HepG2 (cell line): Measurements from ENCODE around the gene GLTPD2. TPM values are rescaled to one million over a fixed set of nuclear protein-coding genes. Genes with fewer than 3 reads are reported as not detected.
A peak's percentile ranks its signal among the peaks of the same experiment; 100 is the strongest.

Experiments
- ATAC-seq: fragments of 200-7000 bp; cut with Tn5 transposase; 3 replicates; pipeline ENCODE4 v1.9.1; 2020; ENCODE audit warnings: mild to moderate bottlenecking, moderate library complexity
- BruUV-seq: library from RNA; stranded (reverse); fragments of 400-500 nt; replicated peaks from 2 replicates; lab custom pipeline; 2021; lab: Mats Ljungman, UMichigan
- CTCF ChIA-PET: fragments of 300-600 bp; formaldehyde crosslinking; extraction: SDS; loops from one replicate; lab custom pipeline; 2021; ENCODE audit warnings: low total read pairs, inconsistent platforms, low intra/inter-chr PET ratio; lab: Yijun Ruan, JAX
- POLR2A ChIA-PET: fragments of 350-600 bp; sonication (Branson Sonifier 250); formaldehyde crosslinking; loops from one replicate; lab custom pipeline; 2020; ENCODE audit warnings: antibody characterized with exemption, inconsistent platforms; lab: Yijun Ruan, JAX
- DNase-seq: peaks from one replicate; pipeline ENCODE4 v3.0.0-alpha.2; 2015; ENCODE audit warnings: low spot score
- FAIRE-seq: peaks from 3 replicates; lab custom pipeline; 2011; peaks lifted over from hg19 to GRCh38; lab: Jason Lieb, UNC
- H2AFZ ChIP-seq: one replicate; pipeline ENCODE4 v1.6.1; 2011; ENCODE audit warnings: low read length, inconsistent platforms
- H3K27ac ChIP-seq: fragments of 300-600 bp; 3 replicates; pipeline ENCODE4 v1.8.0; 2011; ENCODE audit warnings: mixed run types, mild to moderate bottlenecking, mixed read lengths, low read length, inconsistent platforms; ENCODE audit not compliant: insufficient read depth; ENCODE audit errors: extremely low read length
- H3K27me3 ChIP-seq, 2 experiments: fragments of 200-600 bp in 1 of 2; 2 replicates in 1 of 2; 3 replicates in 1 of 2; pipeline versions ENCODE4 v1.6.0 to v1.8.0; 2011; ENCODE audit warnings: low read length in 2 of 2, mild to moderate bottlenecking in 2 of 2, moderate library complexity in 2 of 2, inconsistent platforms in 1 of 2; ENCODE audit not compliant: insufficient read depth in 2 of 2, control insufficient read depth in 1 of 2
- H3K36me3 ChIP-seq, 2 experiments: fragments of 200-600 bp in 1 of 2; replicated peaks in 1 of 2; 2 replicates in 1 of 2; 3 replicates in 1 of 2; pipeline versions ENCODE4 v1.5.1 to v1.8.0; 2011; ENCODE audit warnings: low read length in 2 of 2, inconsistent platforms in 1 of 2; ENCODE audit not compliant: insufficient read depth in 2 of 2, control insufficient read depth in 1 of 2
- H3K4me1 ChIP-seq: 2 replicates; pipeline ENCODE4 v1.5.1; 2012; ENCODE audit warnings: low read length, inconsistent platforms; ENCODE audit not compliant: insufficient read depth
- H3K4me2 ChIP-seq: 2 replicates; pipeline ENCODE4 v1.6.0; 2011; ENCODE audit warnings: low read depth, low read length, inconsistent platforms
- H3K4me3 ChIP-seq, 3 experiments: fragments of 200-600 bp in 1 of 3; sonication (generic), shearing (Covaris generic) in 1 of 3; replicated peaks in 1 of 3; 2 replicates each; pipeline ENCODE4 v1.5.1; 2011 to 2016; ENCODE audit warnings: low read length in 3 of 3, inconsistent platforms in 2 of 3, low read depth in 2 of 3, mild to moderate bottlenecking in 2 of 3, control low read depth in 1 of 3, mixed read lengths in 1 of 3; ENCODE audit not compliant: insufficient read depth in 1 of 3
- H3K79me2 ChIP-seq: one replicate; pipeline ENCODE4 v1.6.1; 2011; ENCODE audit warnings: low read length, inconsistent platforms; ENCODE audit not compliant: insufficient read depth
- H3K9ac ChIP-seq: 2 replicates; pipeline ENCODE4 v1.6.0; 2011; ENCODE audit warnings: mild to moderate bottlenecking, low read depth, low read length, inconsistent platforms; ENCODE audit not compliant: insufficient read depth
- H3K9me3 ChIP-seq: 2 replicates; pipeline ENCODE4 v1.5.1; 2012; ENCODE audit warnings: mild to moderate bottlenecking, low read length
- H4K20me1 ChIP-seq: 2 replicates; pipeline ENCODE4 v1.6.0; 2011; ENCODE audit warnings: inconsistent platforms, mild to moderate bottlenecking, low read length, moderate library complexity; ENCODE audit not compliant: insufficient read depth
- ATF4 ChIP-seq, 2 experiments: fragments of 450-650 bp in 1 of 2; sonication (generic) in 1 of 2; formaldehyde crosslinking; IDR thresholded peaks; 2 replicates each; pipeline versions ENCODE4 v1.5.0 to v1.8.0; 2020 to 2022; ENCODE audit warnings: mild to moderate bottlenecking in 1 of 2, missing genetic modification reagents in 1 of 2
- CBFB ChIP-seq: sonication (generic); formaldehyde crosslinking; IDR thresholded peaks from 2 replicates; pipeline ENCODE4 v1.4.0; 2020; ENCODE audit warnings: missing genetic modification reagents
- CBX5 ChIP-seq: sonication (generic); formaldehyde crosslinking; IDR thresholded peaks from 2 replicates; pipeline ENCODE4 v1.4.0; 2020; ENCODE audit warnings: missing genetic modification reagents, borderline replicate concordance
- CEBPB ChIP-seq: IDR thresholded peaks from 2 replicates; pipeline ENCODE4 v1.6.1; 2011; ENCODE audit warnings: low read depth, low read length, improper control_type of control experiment, borderline replicate concordance
- NFYB ChIP-seq: sonication (generic); formaldehyde crosslinking; IDR thresholded peaks from 2 replicates; pipeline ENCODE4 v1.4.0; 2020; ENCODE audit warnings: missing genetic modification reagents
- SP1 ChIP-seq, 2 experiments: fragments of 450-650 bp in 1 of 2; sonication (generic) in 1 of 2; formaldehyde crosslinking in 1 of 2; IDR thresholded peaks; 2 replicates each; pipeline versions ENCODE4 v1.4.0 to v1.6.1; 2016 to 2020; ENCODE audit warnings: missing genetic modification reagents in 1 of 2
- ZNF263 ChIP-seq: sonication (generic); formaldehyde crosslinking; IDR thresholded peaks from 2 replicates; pipeline ENCODE4 v1.4.0; 2020; ENCODE audit warnings: missing genetic modification reagents
- ZNF317 ChIP-seq: sonication (generic); formaldehyde crosslinking; IDR thresholded peaks from 2 replicates; pipeline ENCODE4 v1.5.0; 2020; ENCODE audit warnings: mild to moderate bottlenecking, missing genetic modification reagents
- ZNF350 ChIP-seq: sonication (generic); formaldehyde crosslinking; IDR thresholded peaks from 2 replicates; pipeline ENCODE4 v1.4.0; 2020; ENCODE audit warnings: mild to moderate bottlenecking, low read depth, missing genetic modification reagents, borderline replicate concordance
- ZNF430 ChIP-seq: sonication (generic); formaldehyde crosslinking; IDR thresholded peaks from 2 replicates; pipeline ENCODE4 v1.9.0; 2021; ENCODE audit warnings: mild to moderate bottlenecking, missing genetic modification reagents
- ZNF446 ChIP-seq: sonication (generic); formaldehyde crosslinking; IDR thresholded peaks from 2 replicates; pipeline ENCODE4 v1.5.0; 2020; ENCODE audit warnings: mild to moderate bottlenecking, missing genetic modification reagents
- ZNF761 ChIP-seq: sonication (generic); formaldehyde crosslinking; conservative IDR thresholded peaks from 2 replicates; pipeline ENCODE4 v1.4.0; 2020; ENCODE audit warnings: mild to moderate bottlenecking, missing genetic modification reagents
- WGBS: methylation state at CpG from one replicate; pipeline ENCODE4 v1.1.6; 2017; ENCODE audit warnings: low lambda C conversion rate; 5-methylcytosine and 5-hydroxymethylcytosine counted together
- in situ Hi-C: cut with HindIII; loops from 2 replicates; pipeline ENCODE4 v1.10.0; 2017; ENCODE audit warnings: low pct_unique_long_range_greater_than_20kb; ENCODE audit not compliant: extremely low pct_ligation_motif_present
- intact Hi-C: fragments of 100-400 bp; cut with micrococcal nuclease; formaldehyde crosslinking; loops from one replicate; pipeline ENCODE4 v1.10.0; 2022; ENCODE audit not compliant: unreplicated experiment
- polyA plus RNA-seq, 8 experiments: library from polyadenylated mRNA; depleted of rRNA in 3 of 8; stranded (reverse) in 7 of 8; unstranded in 1 of 8; fragments of >200 nt; fragmentation: Illumina TruSeq in 4 of 8; extraction: Trizol in 4 of 8; gene quantifications; 2 replicates each; pipeline versions ENCODE4 v1.2.1 to v1.2.3, GENCODE V29; 2011 to 2016; ENCODE audit warnings: low read depth in 4 of 8, missing spikeins in 1 of 8, mixed read lengths in 1 of 8; ENCODE audit not compliant: insufficient read depth in 1 of 8
- total RNA-seq, 5 experiments: library from RNA; depleted of rRNA; stranded (reverse); fragments of >200 nt; fragmentation: Illumina TruSeq; extraction: Trizol; gene quantifications; 2 replicates each; pipeline ENCODE4 v1.2.3, GENCODE V29; 2016; ENCODE audit warnings: low read depth in 1 of 5
- TF ChIP-seq, protein P1 (sequence below): sonication (generic); formaldehyde crosslinking; IDR thresholded peaks from 2 replicates; pipeline ENCODE4 v1.8.1; 2022; ENCODE audit warnings: mild to moderate bottlenecking, missing genetic modification reagents

Gene GLTPD2
- total and polyA plus RNA-seq, 2 of the 13 experiments (the other 11 are each of a cell fraction or from before 2014, with no cell fraction given) = 7.5 to 12.9 TPM

DNA sequence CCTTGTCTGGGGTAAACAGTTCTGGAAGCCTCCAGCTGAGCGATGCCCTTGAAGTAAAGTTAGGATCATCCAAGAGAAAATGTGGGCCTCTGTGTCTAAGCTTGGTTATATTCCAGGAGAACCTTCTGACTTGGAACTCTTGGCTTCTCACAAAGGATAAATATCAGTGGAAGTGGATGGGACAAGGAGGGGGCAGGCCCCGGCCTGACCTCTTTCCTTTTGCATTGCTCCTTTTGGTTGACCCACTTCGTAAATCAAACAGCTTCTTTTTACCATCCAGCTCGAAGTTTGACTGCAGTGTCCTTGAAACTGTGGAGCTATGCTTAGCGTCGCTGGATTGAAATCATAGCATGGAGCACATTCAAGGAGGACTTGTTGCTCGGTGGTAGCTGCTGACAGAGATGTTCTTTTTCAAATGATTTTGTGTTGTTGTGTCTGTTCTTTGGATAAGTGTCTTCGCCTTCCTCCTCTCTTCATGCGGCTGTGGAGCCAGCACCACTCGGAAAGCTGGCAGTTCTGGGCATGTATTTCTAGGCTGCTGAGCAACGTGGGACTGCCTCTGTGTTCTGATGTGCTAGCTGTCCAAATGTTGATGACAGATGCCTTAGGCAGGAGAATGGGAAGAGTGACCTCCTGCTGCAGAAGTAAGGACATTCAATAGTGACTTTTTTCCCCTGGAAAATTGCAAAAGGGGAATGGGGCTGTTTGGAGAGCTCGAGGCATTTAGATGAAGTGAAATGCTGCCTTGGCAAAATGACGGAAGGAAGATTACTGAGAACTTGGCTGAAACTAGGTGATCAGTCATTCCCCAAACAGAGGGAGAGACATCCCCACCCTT is 48.9 kb downstream of the GLTPD2 start:
- DNase-seq = no peak
- no peak for ATAC-seq
- Histone ChIP-seq H3K4me3 (no peak overlapping the region), H3K4me2 (no peak overlapping the region)
- POLR2A ChIA-PET = interaction anchor here (0.9 to 1.4 kb wide), 2 partner anchors 31 to 129 kb away, joined by 3 read pairs; partner anchors contain the start of gene PLD2
- in situ Hi-C loops = no loop called here
- TF ChIP-seq ZNF263 (CRISPR knock-in tag) (peak; percentile 66; the same call in 1 of the 2 replicates), SP1 (IDR thresholded peaks at IDR 0.05) (no peak), SP1 (CRISPR knock-in tag; IDR thresholded peaks at IDR 0.05) (no peak)
- TF ChIP-seq, all 625 proteins: peak for 1
- Histone ChIP-seq H4K20me1 (peaks cover 30% of the 10 kb centered on the region), H3K4me1 (peaks cover 62% of the 10 kb centered on the region), H2AFZ (no peak overlapping the region), H3K36me3 (peaks cover 2 to 19% of the 10 kb centered on the region in 2 experiments; a peak in 3 of 5 replicates), H3K9me3 (no peaks in the 10 kb centered on the region), H3K9ac (no peak overlapping the region; the same call in 1 of the 2 replicates), H3K27me3 (no peaks in the 10 kb centered on the region), H3K79me2 (peaks cover 84% of the 10 kb centered on the region), H3K27ac (no peak overlapping the region)
- CTCF ChIA-PET = no interaction called here
- FAIRE-seq = no peak
- no TSS peak for BruUV-seq
- 84% methylated on average over 13 of the region's 13 CpGs for WGBS
- intact Hi-C loops = loop anchor here (10.0 kb wide), 1 partner anchor 47 kb away; no protein-coding TSS in a partner anchor

DNA sequence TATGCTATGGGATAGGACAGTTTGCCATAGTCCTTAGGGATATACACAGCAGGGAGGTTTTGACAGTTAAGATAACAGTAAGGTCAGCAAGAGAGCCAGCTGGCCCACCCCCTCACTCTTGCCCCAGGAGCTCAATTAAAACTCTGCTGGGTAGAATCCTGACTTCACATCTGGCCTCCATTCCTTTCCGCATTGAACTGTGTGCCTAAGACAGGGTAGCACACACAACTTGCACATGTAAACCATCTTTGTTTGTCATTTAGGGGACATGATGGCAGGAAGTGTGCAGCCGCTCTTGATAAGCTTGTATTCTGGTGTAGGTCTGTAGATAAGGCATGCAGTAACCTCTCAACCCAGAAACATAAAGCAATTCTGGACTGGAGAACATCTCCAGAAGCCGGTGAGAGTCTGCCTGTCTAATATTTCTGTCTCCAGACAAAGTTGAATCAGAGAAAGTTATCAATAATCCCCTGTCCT is 49.6 kb downstream of the GLTPD2 start:
- POLR2A ChIA-PET = interaction anchor here (0.9 to 1.4 kb wide), 2 partner anchors 32 to 129 kb away, joined by 3 read pairs; partner anchors contain the start of gene PLD2
- no peak overlapping the region for H3K27ac ChIP-seq
- CTCF ChIA-PET = no interaction called here
- ATAC-seq (no peak), FAIRE-seq (no peak)
- intact Hi-C loops = loop anchor here (10.0 kb wide), 1 partner anchor 46 kb away; no protein-coding TSS in a partner anchor
- no peak overlapping the region for H3K4me2 ChIP-seq
- 98% methylated on average over 3 of the region's 3 CpGs for WGBS
- TF ChIP-seq ZNF350 (CRISPR knock-in tag) (no peak), CBX5 (CRISPR knock-in tag) (no peak), ZNF446 (CRISPR knock-in tag) (no peak), NFYB (no peak), CBFB (no peak), CEBPB (no peak), ATF4 (CRISPR knock-in tag; IDR thresholded peaks at IDR 0.05) (no peak), ZNF761 (CRISPR knock-in tag) (no peak), ZNF430 (CRISPR knock-in tag) (no peak), ZNF317 (no peak)
- TF ChIP-seq, protein P1, sequence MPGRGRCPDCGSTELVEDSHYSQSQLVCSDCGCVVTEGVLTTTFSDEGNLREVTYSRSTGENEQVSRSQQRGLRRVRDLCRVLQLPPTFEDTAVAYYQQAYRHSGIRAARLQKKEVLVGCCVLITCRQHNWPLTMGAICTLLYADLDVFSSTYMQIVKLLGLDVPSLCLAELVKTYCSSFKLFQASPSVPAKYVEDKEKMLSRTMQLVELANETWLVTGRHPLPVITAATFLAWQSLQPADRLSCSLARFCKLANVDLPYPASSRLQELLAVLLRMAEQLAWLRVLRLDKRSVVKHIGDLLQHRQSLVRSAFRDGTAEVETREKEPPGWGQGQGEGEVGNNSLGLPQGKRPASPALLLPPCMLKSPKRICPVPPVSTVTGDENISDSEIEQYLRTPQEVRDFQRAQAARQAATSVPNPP = no peak
- TF ChIP-seq, all 625 proteins: peak for 0
- no peak overlapping the region for H2AFZ ChIP-seq
- H3K36me3 ChIP-seq = peaks cover 2 to 19% of the 10 kb centered on the region in 2 experiments; a peak in 3 of 5 replicates
- BruUV-seq = no TSS peak
- H3K4me1 ChIP-seq = peaks cover 62% of the 10 kb centered on the region
- in situ Hi-C loops = no loop called here
- no peak overlapping the region for H3K9ac ChIP-seq
- no peaks in the 10 kb centered on the region for H3K9me3 ChIP-seq
- H4K20me1 ChIP-seq = peaks cover 34% of the 10 kb centered on the region
- no peaks in the 10 kb centered on the region for H3K27me3 ChIP-seq
- DNase-seq = no peak
- peaks cover 88% of the 10 kb centered on the region for H3K79me2 ChIP-seq
- no peak overlapping the region for H3K4me3 ChIP-seq
